ENCODE results near the gene TMED1. TPM values are rescaled to one million over a fixed set of nuclear protein-coding genes. Genes with fewer than 3 reads are reported as not detected.
A peak's percentile ranks its signal among the peaks of the same experiment; 100 is the strongest.

Gene TMED1, protein sequence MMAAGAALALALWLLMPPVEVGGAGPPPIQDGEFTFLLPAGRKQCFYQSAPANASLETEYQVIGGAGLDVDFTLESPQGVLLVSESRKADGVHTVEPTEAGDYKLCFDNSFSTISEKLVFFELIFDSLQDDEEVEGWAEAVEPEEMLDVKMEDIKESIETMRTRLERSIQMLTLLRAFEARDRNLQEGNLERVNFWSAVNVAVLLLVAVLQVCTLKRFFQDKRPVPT
- 30.8 and 32.1 TPM in 2 replicates for total RNA-seq

DNA sequence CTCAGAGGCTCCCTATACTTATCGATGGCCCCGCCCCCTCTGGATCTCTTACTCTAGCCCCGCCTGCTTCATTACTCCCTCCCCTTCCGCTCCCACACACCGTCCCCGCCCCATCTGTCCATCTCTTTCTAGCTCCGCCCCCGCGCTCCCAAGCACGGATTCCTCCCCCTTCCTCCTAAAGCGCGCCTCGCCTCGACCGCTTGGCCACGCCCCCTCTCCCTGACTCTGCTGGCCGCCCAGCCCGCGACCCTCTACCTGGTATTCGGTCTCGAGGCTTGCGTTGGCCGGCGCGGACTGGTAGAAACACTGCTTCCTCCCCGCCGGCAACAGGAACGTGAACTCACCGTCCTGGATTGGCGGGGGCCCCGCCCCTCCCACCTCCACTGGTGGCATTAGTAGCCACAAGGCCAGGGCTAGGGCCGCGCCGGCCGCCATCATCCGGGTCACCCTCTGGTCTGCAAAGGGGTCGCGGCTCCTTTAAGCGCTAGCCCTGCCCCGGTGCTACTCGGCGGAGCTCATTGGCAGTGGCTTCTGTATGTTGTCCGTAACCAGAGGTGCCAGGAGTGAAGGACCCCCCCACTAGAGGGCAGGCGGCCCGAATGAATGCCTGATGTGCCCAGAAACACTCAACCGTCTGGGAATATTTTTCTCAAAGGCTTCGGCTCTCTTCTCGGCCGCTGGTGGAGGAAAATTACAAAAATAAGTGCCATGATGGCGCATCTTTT, at the start of gene TMED1:
TMED1 (minus strand) TSS at position 459 of the 725 bp plus-strand sequence; CDS start at position 438, 21 bp downstream.

DNA sequence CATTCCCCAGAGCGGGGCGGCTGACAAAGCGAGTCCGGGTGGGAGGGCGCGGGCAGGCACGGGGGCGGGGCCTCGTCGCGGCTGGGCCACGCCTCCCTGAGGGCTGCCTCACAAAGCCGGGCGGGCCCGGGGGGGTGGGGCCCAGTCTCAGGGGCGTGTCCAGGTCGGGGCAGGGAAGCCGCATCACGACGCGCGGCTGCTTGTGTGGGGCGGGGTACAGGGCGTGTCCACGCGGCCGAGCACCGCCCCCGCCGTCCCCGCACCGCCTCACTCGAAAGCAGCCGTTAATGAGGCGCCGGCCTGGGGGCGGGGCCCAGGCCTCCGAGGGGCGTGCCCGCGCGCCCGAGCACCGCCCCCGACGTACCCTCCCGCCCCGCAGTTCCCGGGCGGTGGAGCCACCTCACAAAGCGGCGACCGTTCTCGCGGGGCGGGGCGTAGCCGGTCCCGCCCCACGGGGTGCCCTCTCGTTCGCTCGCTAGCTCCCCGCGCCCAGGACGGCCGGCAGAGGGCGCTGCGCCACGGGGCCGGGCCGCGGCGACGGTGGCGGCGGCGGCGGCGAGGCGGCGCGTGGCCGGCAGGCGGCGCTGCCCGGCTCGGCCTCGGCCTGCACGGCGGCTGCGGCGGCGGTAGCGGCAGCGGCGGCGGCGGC, 35.1 kb upstream of the TMED1 start, which contains the start of gene CARM1:
CARM1 (plus strand) TSS at position 599 of the 649 bp plus-strand sequence. CDS start 150 bp downstream, outside the sequence.

DNA sequence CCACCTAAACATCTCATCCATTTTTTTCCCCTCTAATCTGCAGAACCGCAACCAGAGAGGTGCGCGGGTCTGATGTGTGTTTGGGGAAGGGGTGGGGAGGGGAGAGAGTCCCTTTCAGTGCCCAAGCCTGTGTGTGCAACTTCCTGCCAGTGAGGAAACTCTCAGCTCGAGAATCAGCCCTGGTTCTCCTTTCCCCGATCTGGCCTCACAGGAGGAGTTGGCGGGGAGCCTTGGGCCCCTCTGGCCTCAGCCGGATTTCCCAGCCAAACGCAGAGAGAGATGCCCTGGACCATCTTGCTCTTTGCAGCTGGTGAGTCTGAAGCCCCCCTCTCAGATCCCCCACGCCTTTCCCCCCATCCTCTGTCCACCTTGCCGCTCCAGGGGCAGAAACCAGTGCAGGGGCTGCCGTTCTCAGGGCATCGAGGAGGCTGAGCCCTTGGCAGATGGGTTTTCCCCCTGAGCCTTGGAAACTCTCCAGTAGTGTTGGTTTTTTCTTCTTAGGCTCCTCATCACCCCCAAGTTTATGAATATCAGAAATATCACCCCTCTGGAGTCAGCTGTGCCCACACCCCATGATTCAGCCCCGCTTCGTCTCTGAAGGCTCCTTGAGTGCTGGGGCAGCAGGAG, 12.3 kb upstream of the TMED1 start, which contains the start of gene C19orf38:
C19orf38 (plus strand) TSS at position 186 of the 627 bp plus-strand sequence; CDS start at position 280, 94 bp downstream.

Small RNA genes lying within 50 kb of the gene (small RNA-seq; reads per million reads assigned to genes)
- 1.3 reads per million, percentile 56 among the genes with 10 or more reads in this experiment for gene MIR199A1
- gene MIR6793 = not detected

Other genes with a start within 250 kb of the TMED1 start
- not detected in 2 replicates for gene AP1M2, start 248.9 kb downstream of the TMED1 start, total RNA-seq
- 42.2 and 44.1 TPM in 2 replicates for gene SLC44A2, start 210.7 kb downstream of the TMED1 start, total RNA-seq
- 92.3 and 109 TPM in 2 replicates for gene ILF3, start 181.9 kb downstream of the TMED1 start, total RNA-seq
- gene QTRT1, start 134.8 kb downstream of the TMED1 start, total RNA-seq = 20.4 and 23.8 TPM in 2 replicates
- gene DNM2, start 118.1 kb downstream of the TMED1 start, total RNA-seq = 71.3 and 75.5 TPM in 2 replicates
- gene C19orf38, start 12.2 kb upstream of the TMED1 start, total RNA-seq = not detected in 2 replicates
- 32.5 and 38.8 TPM in 2 replicates for gene CARM1, start 35.3 kb upstream of the TMED1 start, total RNA-seq
- 93.6 and 98.7 TPM in 2 replicates for gene YIPF2, start 92.4 kb upstream of the TMED1 start, total RNA-seq
- gene TIMM29, start 92.6 kb upstream of the TMED1 start, total RNA-seq = 23.3 and 24.5 TPM in 2 replicates
- 48.2 and 53.7 TPM in 2 replicates for gene SMARCA4, start 124.8 kb upstream of the TMED1 start, total RNA-seq

All from articular chondrocyte of knee joint (primary cell).